ENCODE results near the gene DAZAP1. TPM values are rescaled to one million over a fixed set of nuclear protein-coding genes. Genes with fewer than 3 reads are reported as not detected.
"Not testable (repeated sequence)": the region's sequence is repeated elsewhere in the genome, so short reads cannot be mapped to it uniquely, and the experiment has no call there.

DAZAP1 gene
- total RNA-seq, 2 experiments from 2014 or later: 226 to 242 TPM

GRCh38 chr19:1437609-1438008 lies 30.2 kb downstream of the DAZAP1 start:
- ChIA-PET CTCF (interaction anchor here (0.8 to 1.6 kb wide), 4 partner anchors 25 to 158 kb away, joined by 3 to 4 read pairs (median 3); no protein-coding TSS in a partner anchor), POLR2A (interaction anchor here (0.7 kb wide), 1 partner anchor 40 kb away, joined by 3 read pairs; no protein-coding TSS in a partner anchor)
- H3K9me3 Mint-ChIP-seq: no peaks in the 10 kb centered on the region
- intact Hi-C loops (cut with micrococcal nuclease): loop anchor here (2.0 to 5.0 kb wide), 2 partner anchors 31 to 35 kb away; partner anchors contain the start of gene DAZAP1
- H3K4me3 Mint-ChIP-seq: no peak overlapping the region
- peaks cover 49% of the 10 kb centered on the region for H3K36me3 Mint-ChIP-seq
- H3K27ac Mint-ChIP-seq: no peak overlapping the region
- no peaks in the 10 kb centered on the region for H3K27me3 Mint-ChIP-seq
- H3K4me1 Mint-ChIP-seq (ENCODE audit: low read depth): peaks cover 36% of the 10 kb centered on the region
- no peak for DNase-seq

- Mint-ChIP-seq H3K27ac (peak within 1 kb of the TSS; percentile 98), H3K4me1 (ENCODE audit: low read depth) (peaks cover 36% of the 10 kb centered on the region), H3K9me3 (no peaks in the 10 kb centered on the region), H3K4me3 (peak within 1 kb of the TSS; percentile 99), H3K27me3 (no peaks in the 10 kb centered on the region), H3K36me3 (peaks cover 47% of the 10 kb centered on the region)
- intact Hi-C loops (cut with micrococcal nuclease): loop anchor here (2.0 to 5.0 kb wide), 2 partner anchors 31 to 34 kb away; partner anchors contain the start of gene DAZAP1
- ChIA-PET CTCF (interaction anchor here (0.7 to 1.0 kb wide), 4 partner anchors 26 to 159 kb away, joined by 3 read pairs; no protein-coding TSS in a partner anchor), POLR2A (interaction anchor here (0.7 kb wide), 1 partner anchor 40 kb away, joined by 3 read pairs; no protein-coding TSS in a partner anchor)
- DNase-seq: peak; percentile 97
Measured at GRCh38 chr19:1438035-1438932, 30.9 kb downstream of the DAZAP1 start, which contains the start of gene RPS15. Gene RPS15 (plus strand): TSS chr19:1438396. CDS start chr19:1438426, 30 bp downstream.

- H3K36me3 Mint-ChIP-seq: peaks cover 47% of the 10 kb centered on the region
- DNase-seq: no peak
- peak overlapping the region; percentile 99 for H3K4me3 Mint-ChIP-seq
- H3K27ac Mint-ChIP-seq: peak overlapping the region; percentile 98
- peaks cover 36% of the 10 kb centered on the region for H3K4me1 Mint-ChIP-seq (ENCODE audit: low read depth)
- ChIA-PET POLR2A (no interaction called here), CTCF (interaction anchor here (0.7 kb wide), 1 partner anchor 39 kb away, joined by 3 read pairs; no protein-coding TSS in a partner anchor)
- no peaks in the 10 kb centered on the region for H3K27me3 Mint-ChIP-seq
- H3K9me3 Mint-ChIP-seq: no peaks in the 10 kb centered on the region
- intact Hi-C loops (cut with micrococcal nuclease): loop anchor here (2.0 to 5.0 kb wide), 2 partner anchors 32 to 33 kb away; partner anchors contain the start of gene DAZAP1
Measured at GRCh38 chr19:1438933-1439354, 31.6 kb downstream of the DAZAP1 start.

- POLR2A ChIA-PET: interaction anchor here (1.4 kb wide), 1 partner anchor 31 kb away, joined by 4 read pairs; no protein-coding TSS in a partner anchor
- CTCF ChIA-PET, H3K9me3 Mint-ChIP-seq, DNase-seq, H3K27me3 Mint-ChIP-seq: not testable (repeated sequence)
- intact Hi-C loops (cut with micrococcal nuclease): loop anchor here (2.0 to 5.0 kb wide), 2 partner anchors 33 kb away; partner anchors contain the start of gene DAZAP1
- Mint-ChIP-seq H3K4me3 (peak overlapping the region; percentile 99), H3K36me3 (peaks cover 47% of the 10 kb centered on the region), H3K27ac (peak overlapping the region; percentile 98), H3K4me1 (ENCODE audit: low read depth) (peaks cover 37% of the 10 kb centered on the region)
Measured at GRCh38 chr19:1439525-1440417, 32.4 kb downstream of the DAZAP1 start.

GRCh38 chr19:1440418-1440801 lies 33.0 kb downstream of the DAZAP1 start:
- Mint-ChIP-seq H3K9me3 (no peaks in the 10 kb centered on the region), H3K4me1 (ENCODE audit: low read depth) (peaks cover 43% of the 10 kb centered on the region), H3K27me3 (no peaks in the 10 kb centered on the region), H3K36me3 (peaks cover 44% of the 10 kb centered on the region), H3K27ac (peak overlapping the region; percentile 56), H3K4me3 (peak overlapping the region; percentile 99)
- ChIA-PET POLR2A (interaction anchor here (1.4 kb wide), 1 partner anchor 30 kb away, joined by 4 read pairs; no protein-coding TSS in a partner anchor), CTCF (no interaction called here)
- intact Hi-C loops (cut with micrococcal nuclease): no loop called here
- no peak for DNase-seq

- POLR2A ChIA-PET: interaction anchor here (0.7 to 1.4 kb wide), 2 partner anchors 30 to 65 kb away, joined by 4 to 5 read pairs; no protein-coding TSS in a partner anchor
- Mint-ChIP-seq H3K27me3 (no peaks in the 10 kb centered on the region), H3K9me3 (no peaks in the 10 kb centered on the region), H3K27ac (peak overlapping the region; percentile 23), H3K4me3 (peak overlapping the region; percentile 99), H3K36me3 (peaks cover 44% of the 10 kb centered on the region), H3K4me1 (ENCODE audit: low read depth) (peaks cover 44% of the 10 kb centered on the region)
- DNase-seq: no peak
- intact Hi-C loops (cut with micrococcal nuclease): no loop called here
- CTCF ChIA-PET: no interaction called here
Measured at GRCh38 chr19:1441022-1441426, 33.6 kb downstream of the DAZAP1 start.

GRCh38 chr19:1441677-1442438 lies 34.5 kb downstream of the DAZAP1 start:
- no peaks in the 10 kb centered on the region for H3K27me3 Mint-ChIP-seq
- peaks cover 44% of the 10 kb centered on the region for H3K36me3 Mint-ChIP-seq
- no peak overlapping the region for H3K27ac Mint-ChIP-seq
- intact Hi-C loops (cut with micrococcal nuclease): no loop called here
- ChIA-PET POLR2A (no interaction called here), CTCF (interaction anchor here (1.1 kb wide), 1 partner anchor 162 kb away, joined by 3 read pairs; no protein-coding TSS in a partner anchor)
- H3K9me3 Mint-ChIP-seq: no peaks in the 10 kb centered on the region
- peaks cover 44% of the 10 kb centered on the region for H3K4me1 Mint-ChIP-seq (ENCODE audit: low read depth)
- no peak for DNase-seq
- peak overlapping the region; percentile 32 for H3K4me3 Mint-ChIP-seq

- Mint-ChIP-seq H3K9me3 (no peaks in the 10 kb centered on the region), H3K4me3 (peak overlapping the region; percentile 61), H3K27me3 (peaks cover 21% of the 10 kb centered on the region), H3K36me3 (peaks cover 25% of the 10 kb centered on the region), H3K27ac (no peak overlapping the region), H3K4me1 (ENCODE audit: low read depth) (peaks cover 32% of the 10 kb centered on the region)
- CTCF ChIA-PET: interaction anchor here (0.8 to 2.9 kb wide), 16 partner anchors 9 to 202 kb away, joined by 3 to 20 read pairs (median 3); no protein-coding TSS in a partner anchor
- peak; percentile 86 for DNase-seq
- POLR2A ChIA-PET: interaction anchor here (0.6 to 1.0 kb wide), 3 partner anchors 23 to 639 kb away, joined by 3 to 5 read pairs (median 4); no protein-coding TSS in a partner anchor
- intact Hi-C loops (cut with micrococcal nuclease): loop anchor here (5.0 kb wide), 1 partner anchor 67 kb away; the partner anchor contains the start of gene ADAMTSL5
Measured at GRCh38 chr19:1445185-1445931, 38.0 kb downstream of the DAZAP1 start.

- POLR2A ChIA-PET: no interaction called here
- DNase-seq: no peak
- intact Hi-C loops (cut with micrococcal nuclease): loop anchor here (5.0 kb wide), 1 partner anchor 66 kb away; the partner anchor contains the start of gene ADAMTSL5
- H3K27me3 Mint-ChIP-seq: peaks cover 29% of the 10 kb centered on the region
- CTCF ChIA-PET: interaction anchor here (0.8 to 2.9 kb wide), 11 partner anchors 8 to 202 kb away, joined by 3 to 20 read pairs (median 5); no protein-coding TSS in a partner anchor
- H3K9me3 Mint-ChIP-seq: no peaks in the 10 kb centered on the region
- H3K4me3 Mint-ChIP-seq: no peak overlapping the region
- H3K4me1 Mint-ChIP-seq (ENCODE audit: low read depth): peaks cover 26% of the 10 kb centered on the region
- peaks cover 17% of the 10 kb centered on the region for H3K36me3 Mint-ChIP-seq
- H3K27ac Mint-ChIP-seq: no peak overlapping the region
Measured at GRCh38 chr19:1445932-1446712, 38.7 kb downstream of the DAZAP1 start.

Measured in activated CD4-positive, alpha-beta memory T cell treated with anti-CD3 and anti-CD28 coated beads for 36 hours (primary cell).